GM18873 (cell line): ENCODE data around the gene CDCA5.
A peak's percentile ranks its signal among the peaks of the same experiment; 100 is the strongest.

ENCODE experiments used
- ATAC-seq: cut with Tn5 transposase; IDR thresholded peaks from one replicate; pipeline ENCODE4 v1.9.1; 2021; ENCODE audit warnings: mild to moderate bottlenecking, moderate library complexity, moderate number of reproducible peaks; ENCODE audit not compliant: unreplicated experiment, low FRiP score

CDCA5 gene, protein sequence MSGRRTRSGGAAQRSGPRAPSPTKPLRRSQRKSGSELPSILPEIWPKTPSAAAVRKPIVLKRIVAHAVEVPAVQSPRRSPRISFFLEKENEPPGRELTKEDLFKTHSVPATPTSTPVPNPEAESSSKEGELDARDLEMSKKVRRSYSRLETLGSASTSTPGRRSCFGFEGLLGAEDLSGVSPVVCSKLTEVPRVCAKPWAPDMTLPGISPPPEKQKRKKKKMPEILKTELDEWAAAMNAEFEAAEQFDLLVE

GRCh38 chr11:65083834-65084597 is at the start of gene CDCA5, which contains the start of gene ZFPL1:
CDCA5 (minus strand) TSS chr11:65084040; CDS start chr11:65083978, 62 bp downstream.
ZFPL1 (plus strand) TSS chr11:65084222; CDS start chr11:65084699, 477 bp downstream.
- peak; percentile 57 for ATAC-seq

GRCh38 chr11:65132988-65133700 is 49.3 kb upstream of the CDCA5 start:
- ATAC-seq, result no peak

- peak; percentile 31 for ATAC-seq
Observed at GRCh38 chr11:65132238-65132987, 48.6 kb upstream of the CDCA5 start.

DNA sequence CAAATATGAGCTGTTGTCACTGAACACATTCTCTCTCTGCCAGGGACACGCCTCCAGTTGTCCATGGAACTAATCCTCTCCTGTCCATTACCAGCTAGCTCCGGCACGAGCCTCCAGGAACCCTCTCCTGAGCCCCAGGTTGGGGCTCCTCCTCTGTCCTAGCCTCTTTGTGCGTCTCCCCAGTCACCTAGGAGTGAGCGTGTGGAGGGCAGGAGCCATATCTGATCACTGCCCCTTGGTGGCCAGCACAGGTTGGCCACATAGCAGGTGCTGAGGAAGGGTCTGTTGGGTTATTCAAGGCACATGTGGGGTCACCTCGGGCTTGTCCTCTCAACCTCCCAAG is 48.0 kb upstream of the CDCA5 start:
- ATAC-seq, result no peak

- no peak for ATAC-seq
Observed at GRCh38 chr11:65131417-65131776, 47.6 kb upstream of the CDCA5 start.

DNA sequence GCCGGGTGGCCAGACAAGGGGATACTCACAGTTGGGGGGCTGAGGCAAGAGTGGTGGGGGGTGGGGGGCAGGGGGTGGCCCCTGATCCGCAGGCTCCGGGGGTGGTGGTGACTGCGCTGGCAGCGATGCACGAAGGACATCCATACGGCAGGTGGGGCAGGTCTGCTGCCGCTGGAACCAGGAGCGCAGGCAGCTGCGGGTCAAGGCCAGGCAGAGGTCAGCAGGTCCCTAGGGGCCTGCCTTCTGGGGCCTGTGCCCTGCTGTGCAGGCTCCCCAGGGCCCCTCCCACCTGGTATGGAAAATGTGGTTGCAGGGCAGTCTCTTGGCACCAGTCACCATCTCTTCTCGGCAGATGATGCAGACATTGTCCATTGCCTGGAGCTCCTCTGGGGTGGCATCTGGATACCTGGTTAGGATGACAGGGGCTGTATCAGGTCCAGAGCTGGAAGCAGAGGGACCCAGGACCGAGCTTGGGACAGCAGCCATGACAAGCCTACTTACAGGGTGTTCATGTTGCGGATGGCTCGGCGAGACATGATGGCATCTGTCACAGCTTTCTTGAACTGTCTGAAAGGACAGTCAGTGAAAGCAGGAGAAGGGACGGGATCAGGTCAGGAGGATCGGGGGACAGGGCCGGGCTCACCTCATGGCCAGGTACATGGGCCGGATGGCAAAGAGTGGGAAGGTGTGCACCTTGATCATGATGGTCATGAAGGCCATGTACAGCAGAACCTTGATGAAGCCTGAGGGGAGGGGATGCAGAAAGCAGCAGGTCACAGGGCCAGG is 47.0 kb upstream of the CDCA5 start:
- no peak for ATAC-seq

- ATAC-seq, result no peak
Observed at GRCh38 chr11:65129649-65130441, 46.0 kb upstream of the CDCA5 start.

DNA sequence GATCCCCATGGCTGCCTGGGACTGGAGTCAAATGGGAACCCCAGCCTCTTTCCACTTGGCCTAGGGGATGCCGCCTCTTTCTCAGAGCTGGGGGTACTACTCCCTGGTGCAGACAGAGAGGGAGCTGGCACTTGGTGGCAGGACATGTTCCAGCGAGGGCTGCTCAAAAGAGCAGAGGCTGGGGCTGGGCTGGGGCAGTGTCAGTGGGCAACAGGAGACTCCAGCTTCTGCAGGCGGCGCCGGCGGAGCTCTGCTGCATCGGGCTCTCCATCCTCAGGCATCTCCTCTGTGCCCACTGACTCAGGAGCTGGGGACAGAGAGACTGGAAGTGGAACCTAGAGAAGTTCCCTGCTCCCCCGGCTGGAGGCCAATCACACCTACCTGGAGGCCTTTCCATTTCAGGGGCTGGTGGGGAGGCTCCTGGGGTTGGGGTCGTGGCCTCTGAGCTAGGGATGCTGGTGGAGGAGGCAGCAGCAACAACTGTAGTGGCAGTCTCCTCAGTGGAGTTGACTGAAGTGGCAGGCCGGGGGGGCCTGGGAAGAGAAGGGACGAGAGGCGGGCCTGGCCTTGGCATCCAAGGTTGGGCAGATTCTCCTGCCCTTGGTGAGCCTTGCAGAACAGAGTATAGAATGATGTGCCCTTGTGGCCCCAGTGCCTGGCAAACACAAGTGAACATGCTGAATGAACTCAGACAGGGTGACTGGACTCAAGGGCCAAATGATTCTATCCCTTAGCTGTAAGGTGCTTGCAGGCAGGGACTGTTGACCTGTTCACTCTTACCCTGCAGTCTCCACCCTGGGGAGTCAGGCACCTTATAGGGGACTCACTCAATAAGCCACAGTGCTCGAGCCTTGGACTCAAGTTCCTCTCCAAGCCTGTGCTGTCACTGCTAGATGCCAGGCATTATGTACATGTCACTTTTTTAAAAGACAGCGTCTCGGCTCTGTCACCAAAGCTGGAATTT is 44.6 kb upstream of the CDCA5 start:
- no peak for ATAC-seq

- ATAC-seq, result no peak
Observed at GRCh38 chr11:65127473-65128181, 43.8 kb upstream of the CDCA5 start.

- no peak for ATAC-seq
Observed at GRCh38 chr11:65126624-65127274, 42.9 kb upstream of the CDCA5 start.

DNA sequence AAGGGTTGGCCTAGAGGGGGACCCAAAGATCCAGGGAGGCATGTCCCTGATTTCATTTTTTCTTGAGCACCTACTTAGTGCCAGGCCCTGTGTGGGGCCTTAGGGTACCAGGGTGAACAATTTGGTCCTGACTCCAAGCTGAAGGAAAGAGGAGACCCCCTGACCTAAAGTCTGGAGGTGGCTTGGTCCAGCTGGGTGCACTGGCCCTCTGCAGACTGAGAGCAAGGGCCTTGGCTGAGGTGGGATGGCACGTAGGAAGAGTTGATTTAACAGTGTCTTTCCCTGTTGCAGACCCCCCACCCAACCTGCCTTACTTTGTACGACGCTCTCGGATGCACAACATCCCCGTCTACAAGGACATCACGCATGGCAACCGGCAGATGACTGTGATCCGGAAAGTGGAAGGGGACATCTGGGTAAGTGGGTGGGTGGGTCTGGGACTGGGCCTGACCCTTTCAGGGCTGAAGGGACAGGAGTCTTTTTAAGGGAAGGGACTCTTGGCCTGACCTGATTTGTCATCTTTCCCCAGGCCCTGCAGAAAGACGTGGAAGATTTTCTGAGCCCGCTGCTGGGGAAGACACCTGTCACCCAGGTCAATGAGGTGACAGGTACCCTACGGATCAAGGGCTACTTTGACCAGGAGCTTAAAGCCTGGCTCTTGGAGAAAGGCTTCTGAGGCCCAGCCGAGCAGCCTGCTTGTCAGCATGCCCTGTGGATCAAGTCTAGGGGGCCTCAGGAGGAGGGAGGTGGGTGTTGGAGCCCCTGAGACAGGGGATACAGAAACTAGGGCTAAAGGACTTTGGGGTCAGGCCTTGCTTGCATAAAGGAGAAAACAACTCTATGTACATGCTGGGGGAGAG is 41.6 kb upstream of the CDCA5 start:
- no peak for ATAC-seq

DNA sequence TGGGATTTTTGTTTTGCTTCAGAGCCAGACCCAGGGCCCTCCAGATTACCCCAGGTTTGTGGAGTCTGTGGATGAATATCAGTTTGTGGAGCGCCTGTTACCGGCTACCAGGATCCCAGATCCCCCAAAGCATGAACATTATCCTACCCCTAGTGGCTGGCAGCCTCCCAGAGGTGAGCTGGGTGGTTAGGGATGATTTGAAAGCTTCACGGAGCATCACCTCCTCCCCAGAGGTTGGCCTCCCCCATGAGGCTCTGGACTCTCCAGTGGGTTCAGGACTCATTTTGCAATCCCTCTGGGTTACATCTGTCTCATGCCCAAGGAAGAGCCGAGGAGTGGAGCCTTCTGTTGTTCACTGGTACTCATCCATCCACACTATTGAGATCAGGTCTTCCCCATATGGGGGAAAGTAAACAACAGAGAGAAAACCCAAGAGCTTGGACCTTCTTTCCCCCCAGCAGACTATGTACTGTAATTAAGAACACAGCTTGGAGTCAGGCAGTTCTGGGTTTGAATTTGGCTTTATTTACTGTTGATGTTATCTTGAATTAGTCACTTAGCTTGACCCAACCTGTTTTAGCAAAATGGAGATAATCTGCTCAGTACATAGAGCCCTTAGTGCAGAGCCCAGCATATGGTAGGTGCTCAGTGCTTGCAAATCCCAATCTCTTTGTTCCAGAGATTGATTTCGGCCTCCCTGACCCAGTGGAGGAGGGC is 40.8 kb upstream of the CDCA5 start:
- no peak for ATAC-seq

- ATAC-seq, result peak; percentile 56
Observed at GRCh38 chr11:65121865-65122696, 38.2 kb upstream of the CDCA5 start, which contains the start of the genes FAU and MRPL49. FAU (minus strand) TSS chr11:65122134; CDS start chr11:65121813, 321 bp downstream. MRPL49 (plus strand) TSS chr11:65122321; CDS start chr11:65122347, 26 bp downstream.

- ATAC-seq, result no peak
Observed at GRCh38 chr11:65121447-65121864, 37.6 kb upstream of the CDCA5 start.
